Pulmonary artery endothelial cell (primary cell): Measurements from ENCODE around the gene PTPN9. TPM values are rescaled to one million over a fixed set of nuclear protein-coding genes. Genes with fewer than 3 reads are reported as not detected.
"Not testable (repeated sequence)": the region's sequence is repeated elsewhere in the genome, so short reads cannot be mapped to it uniquely, and the experiment has no call there.

Experiments used
- DNase-seq: peaks from one replicate; pipeline ENCODE4 v3.0.0-alpha.2; 2011; ENCODE audit warnings: low read depth, low spot score
- total RNA-seq: library from RNA; depleted of rRNA; stranded (reverse); fragments of >200 nt; gene quantifications from 2 replicates; pipeline ENCODE4 v1.2.3, GENCODE V29; 2014

PTPN9 gene
- total RNA-seq, 1 donor from 2014 or later: 24.8 TPM

GRCh38 chr15:75532413-75533250, 46.5 kb downstream of the PTPN9 start:
- DNase-seq: peak; percentile 69

DNA sequence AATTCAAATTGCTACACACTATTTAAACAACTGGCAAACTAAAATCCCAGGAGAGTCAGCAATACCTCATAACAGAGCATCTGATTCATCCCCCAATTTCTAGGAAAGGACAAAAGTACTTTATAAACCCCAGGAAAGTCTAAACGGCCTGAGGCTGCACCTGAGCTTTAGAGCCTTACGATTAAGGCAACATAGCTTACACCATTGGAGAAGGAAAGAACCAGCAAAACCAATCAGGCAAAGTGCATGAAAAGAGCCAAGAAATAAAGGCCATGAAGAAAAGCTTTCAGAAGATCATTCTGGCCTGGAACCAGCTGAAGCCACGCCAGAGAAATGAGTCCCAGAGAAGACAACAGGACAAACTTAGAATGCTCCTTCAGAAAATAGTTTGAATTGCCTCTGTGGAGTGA, 48.1 kb downstream of the PTPN9 start:
- no peak for DNase-seq

GRCh38 chr15:75530169-75530568, 48.9 kb downstream of the PTPN9 start:
- DNase-seq: no peak

DNA sequence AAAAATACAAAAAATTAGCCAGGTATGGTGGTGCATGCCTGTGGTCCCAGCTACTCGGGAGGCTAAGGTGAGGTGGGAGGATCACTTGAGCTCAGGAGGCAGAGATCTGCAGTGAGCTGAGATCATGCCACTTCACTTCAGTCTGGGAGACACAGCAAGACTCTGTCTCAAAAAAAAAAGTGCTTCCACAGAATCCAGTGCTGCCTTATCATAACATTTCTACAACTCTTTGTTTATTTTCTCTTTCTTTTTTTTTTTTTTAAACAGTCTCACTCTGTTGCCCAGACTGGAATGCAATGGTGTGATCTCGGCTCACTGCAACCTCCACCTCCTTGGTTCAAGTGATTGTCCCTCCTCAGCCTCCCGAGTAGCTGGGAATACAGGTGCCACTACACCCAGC, 53.4 kb downstream of the PTPN9 start:
- DNase-seq: not testable (repeated sequence)

DNA sequence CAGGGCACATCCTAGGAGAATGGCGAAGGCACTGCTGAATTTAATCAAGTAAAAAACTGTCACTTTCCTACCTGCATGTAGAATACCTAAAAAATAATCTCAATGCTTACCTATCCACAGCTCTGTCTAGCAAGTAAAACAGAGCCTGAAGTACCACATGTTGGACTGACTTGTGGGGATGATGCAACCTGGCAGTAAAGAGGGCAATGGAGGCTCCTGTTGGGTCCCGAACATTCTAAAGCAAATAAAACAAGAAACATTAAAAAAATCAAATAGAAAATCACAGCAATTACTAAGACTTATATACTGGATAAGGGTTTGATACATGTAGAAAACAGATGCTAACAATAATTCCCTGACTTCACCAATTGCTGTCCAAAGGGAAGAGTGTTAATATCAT, 56.1 kb downstream of the PTPN9 start:
- no peak for DNase-seq

DNA sequence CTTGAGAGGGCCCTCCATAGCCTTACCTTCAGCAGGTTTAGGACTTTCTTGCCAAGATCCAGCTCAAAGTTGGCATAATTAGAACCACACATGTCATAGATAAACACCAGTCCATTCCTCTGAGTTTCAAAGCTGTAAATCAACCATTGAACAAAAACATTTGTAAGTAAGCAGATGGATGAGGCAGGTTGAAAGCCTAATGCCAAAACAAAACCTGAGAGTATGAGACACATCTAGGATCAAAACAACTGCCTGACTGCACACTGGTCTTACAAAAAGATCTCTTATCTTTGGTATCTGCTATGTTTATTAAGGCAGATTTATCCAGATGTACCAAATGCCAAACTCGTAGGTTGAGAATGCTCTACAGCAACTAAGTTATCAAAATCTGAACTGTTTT, 61.9 kb downstream of the PTPN9 start:
- DNase-seq: no peak

DNA sequence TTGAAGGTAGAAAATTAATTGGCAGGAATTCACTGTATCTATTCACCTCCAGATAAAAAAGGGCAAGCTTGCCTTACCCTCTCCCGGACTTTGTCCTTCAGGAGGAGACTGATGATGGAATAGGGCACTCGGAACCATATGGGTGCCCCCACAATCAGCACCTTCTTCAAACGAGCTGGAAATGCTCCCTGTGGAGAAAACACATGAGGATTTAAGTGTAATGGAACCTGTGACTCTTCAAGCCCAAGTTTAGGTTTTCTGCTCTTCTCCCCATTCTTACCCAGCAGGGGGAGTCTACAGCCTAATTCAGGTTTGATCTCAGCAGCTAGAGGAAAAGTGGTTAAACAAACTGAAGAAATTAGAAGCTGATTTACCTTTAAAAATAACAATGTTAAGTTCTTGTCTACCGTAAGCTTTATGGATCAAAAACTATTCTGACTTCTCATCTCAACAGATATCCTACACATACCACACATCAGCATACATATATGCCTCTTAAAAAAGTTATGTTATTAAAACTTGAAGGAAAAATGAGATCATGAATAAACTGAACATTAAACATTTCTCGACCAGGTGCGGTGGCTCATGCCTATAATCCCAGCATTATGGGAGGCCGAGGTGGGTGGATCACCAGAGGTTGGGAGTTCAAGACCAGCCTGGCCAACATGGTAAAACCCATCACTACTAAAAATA, 70.1 kb downstream of the PTPN9 start:
- DNase-seq: peak; percentile 32

DNA sequence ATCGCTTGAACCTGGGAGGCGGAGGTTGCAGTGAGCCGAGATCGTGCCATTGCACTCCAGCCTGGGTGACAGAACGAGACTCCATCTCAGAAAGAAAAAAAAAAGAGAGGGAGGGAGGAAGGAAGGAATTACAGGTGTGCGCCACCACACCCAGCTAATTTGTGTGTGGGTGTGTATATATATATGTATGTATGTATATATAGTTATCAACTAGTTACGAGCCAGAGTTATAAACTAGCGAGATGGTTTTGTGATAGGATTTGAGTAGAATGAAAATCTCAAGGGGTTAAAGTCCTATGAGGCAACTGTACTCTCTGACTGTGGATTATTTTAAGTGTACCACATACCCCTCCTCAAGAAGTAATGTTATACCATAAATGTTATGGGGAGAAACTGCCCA, 76.8 kb downstream of the PTPN9 start:
- no peak for DNase-seq

GRCh38 chr15:75493732-75494131, 85.4 kb downstream of the PTPN9 start:
- DNase-seq: no peak

GRCh38 chr15:75483961-75484360, 95.2 kb downstream of the PTPN9 start:
- peak; percentile 40 for DNase-seq

- peak; percentile 52 for DNase-seq
These were observed 95.6 kb downstream of the PTPN9 start for GRCh38 chr15:75483556-75483955.

GRCh38 chr15:75483106-75483505, 96.0 kb downstream of the PTPN9 start:
- DNase-seq: no peak

- DNase-seq: not testable (repeated sequence)
These were observed 98.7 kb downstream of the PTPN9 start for GRCh38 chr15:75480463-75480862.

GRCh38 chr15:75479670-75480069, 99.4 kb downstream of the PTPN9 start:
- DNase-seq: no peak

- not testable (repeated sequence) for DNase-seq
These were observed 102.0 kb downstream of the PTPN9 start for GRCh38 chr15:75477094-75477493.

- no peak for DNase-seq
These were observed 110.1 kb downstream of the PTPN9 start for GRCh38 chr15:75468913-75469598.

DNA sequence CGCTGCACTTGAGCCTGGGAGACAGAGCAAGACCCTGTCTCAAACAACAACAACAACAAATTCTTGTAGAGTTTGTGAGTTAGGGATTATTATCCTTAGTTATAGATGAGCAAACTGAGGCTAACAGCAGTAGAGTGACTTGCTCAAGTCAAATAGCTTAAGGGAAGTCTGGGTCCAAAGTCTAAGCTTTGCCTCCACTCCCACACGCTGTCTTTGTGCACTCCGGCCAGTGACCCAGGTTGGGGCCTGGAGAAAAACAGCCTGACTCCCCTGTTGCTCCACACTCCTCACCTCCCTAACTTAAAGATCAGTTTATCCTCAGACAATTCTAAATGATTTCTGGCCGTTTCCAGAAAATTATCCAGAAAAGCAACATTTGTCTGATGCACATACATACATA, 118.5 kb downstream of the PTPN9 start:
- DNase-seq: no peak

DNA sequence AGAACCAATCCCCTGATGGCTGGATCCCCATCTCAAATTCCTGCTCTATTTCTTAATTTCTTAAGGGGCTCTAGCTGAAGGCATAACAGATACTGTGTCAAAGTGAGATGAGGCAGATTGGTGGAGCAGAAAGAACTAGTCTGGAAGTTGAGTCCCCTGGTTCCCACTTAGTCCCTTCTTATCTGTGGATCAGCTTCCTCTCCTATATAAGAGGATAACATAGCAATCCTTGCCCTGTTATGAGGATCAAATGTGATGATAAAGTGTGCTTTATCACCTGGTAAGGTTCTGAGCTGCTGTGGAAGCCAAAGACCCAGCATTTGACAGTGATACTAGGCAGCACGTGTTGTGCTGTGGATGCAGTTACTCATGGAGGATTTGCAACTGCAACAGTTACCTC, 119.5 kb downstream of the PTPN9 start:
- DNase-seq: no peak

DNA sequence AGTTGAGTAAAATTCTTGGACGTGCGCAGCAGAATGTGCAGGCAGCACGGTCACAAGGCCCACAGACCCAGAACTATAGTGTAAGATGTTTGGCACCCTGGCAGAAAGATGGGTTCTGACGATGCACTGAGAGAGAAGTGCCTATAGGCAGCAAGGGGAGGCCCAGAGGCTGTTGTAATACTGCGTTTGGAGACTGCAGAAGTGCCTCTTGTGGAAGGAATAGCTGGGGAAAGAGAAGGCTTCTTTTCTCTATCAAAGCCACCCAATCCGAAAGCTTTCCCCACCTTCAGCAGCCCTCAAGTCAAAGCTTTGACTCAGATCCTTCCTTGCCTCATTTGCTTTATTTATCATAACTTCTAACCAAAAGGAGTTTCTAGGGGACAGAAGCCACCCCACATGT, 122.4 kb downstream of the PTPN9 start:
- no peak for DNase-seq

DNA sequence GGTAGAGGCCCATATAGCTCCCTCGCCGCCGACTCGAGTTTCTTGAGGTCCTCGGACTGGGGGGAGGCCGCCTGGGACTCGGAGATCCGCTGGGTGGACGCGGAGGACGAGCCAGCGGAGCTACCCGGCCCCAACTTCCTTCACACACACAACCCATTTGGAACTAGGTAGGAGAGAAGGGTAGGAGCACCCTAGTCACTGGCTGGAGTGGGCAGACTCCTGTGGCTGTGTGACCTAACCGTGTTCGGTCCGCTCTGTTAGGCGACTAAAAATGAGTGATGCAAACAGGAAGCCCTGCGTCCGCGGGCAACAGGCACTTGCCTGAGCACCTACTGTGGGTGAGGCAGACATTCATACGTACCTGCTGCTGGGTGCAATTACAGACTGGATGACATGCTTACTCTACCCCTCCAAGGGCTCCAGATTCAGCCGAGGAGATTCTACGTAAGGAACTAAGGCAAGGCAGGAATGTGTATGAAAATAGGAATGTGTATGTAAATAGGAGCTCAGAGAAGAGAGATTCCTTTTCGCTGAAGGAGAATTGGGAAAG, 123.1 kb downstream of the PTPN9 start:
- no peak for DNase-seq

GRCh38 chr15:75455424-75455981, 123.6 kb downstream of the PTPN9 start:
- no peak for DNase-seq
